ENCODE data around the gene CNOT2.
"Not testable (repeated sequence)": the region's sequence is repeated elsewhere in the genome, so short reads cannot be mapped to it uniquely, and the experiment has no call there.

The CNOT2 gene

GRCh38 chr12:70365648-70366518 lies 122.7 kb downstream of the CNOT2 start, which contains the start of gene KCNMB4:
Gene KCNMB4, plus strand, starts transcription at chr12:70366290. Its CDS starts 445 bp downstream, at chr12:70366735.
- DNase-seq (ENCODE audit: low spot score), result peak; percentile 54

GRCh38 chr12:70366581-70367257 lies 123.5 kb downstream of the CNOT2 start:
- peak; percentile 70 for DNase-seq (ENCODE audit: low spot score)

GRCh38 chr12:70367258-70368141 lies 124.3 kb downstream of the CNOT2 start:
- DNase-seq (ENCODE audit: low spot score), result peak; percentile 52

- no peak for DNase-seq (ENCODE audit: low spot score)
Measured at GRCh38 chr12:70372881-70373280, 129.6 kb downstream of the CNOT2 start.

GRCh38 chr12:70379846-70380245 lies 136.6 kb downstream of the CNOT2 start:
- no peak for DNase-seq (ENCODE audit: low spot score)

GRCh38 chr12:70383484-70383883 lies 140.3 kb downstream of the CNOT2 start:
- DNase-seq (ENCODE audit: low spot score), result no peak

GRCh38 chr12:70383886-70384285 lies 140.7 kb downstream of the CNOT2 start:
- DNase-seq (ENCODE audit: low spot score), result no peak

- no peak for DNase-seq (ENCODE audit: low spot score)
Measured at GRCh38 chr12:70386771-70387170, 143.5 kb downstream of the CNOT2 start.

- DNase-seq (ENCODE audit: low spot score), result no peak
Measured at GRCh38 chr12:70389678-70390077, 146.4 kb downstream of the CNOT2 start.

- DNase-seq (ENCODE audit: low spot score), result not testable (repeated sequence)
Measured at GRCh38 chr12:70392631-70393030, 149.4 kb downstream of the CNOT2 start.

GRCh38 chr12:70393787-70394499 lies 150.7 kb downstream of the CNOT2 start:
- no peak for DNase-seq (ENCODE audit: low spot score)

- DNase-seq (ENCODE audit: low spot score), result peak; percentile 47
Measured at GRCh38 chr12:70398002-70398401, 154.8 kb downstream of the CNOT2 start.

GRCh38 chr12:70398862-70399261 lies 155.6 kb downstream of the CNOT2 start:
- peak; percentile 87 for DNase-seq (ENCODE audit: low spot score)

GRCh38 chr12:70399311-70399710 lies 156.1 kb downstream of the CNOT2 start:
- peak; percentile 27 for DNase-seq (ENCODE audit: low spot score)

- no peak for DNase-seq (ENCODE audit: low spot score)
Measured at GRCh38 chr12:70400124-70400523, 156.9 kb downstream of the CNOT2 start.

- DNase-seq (ENCODE audit: low spot score), result no peak
Measured at GRCh38 chr12:70402597-70402996, 159.4 kb downstream of the CNOT2 start.

GRCh38 chr12:70403826-70404225 lies 160.6 kb downstream of the CNOT2 start:
- DNase-seq (ENCODE audit: low spot score), result no peak

Measured in cerebellar cortex (tissue), 1 donor.